ENCODE results near the gene FBXO10.
"Not testable (repeated sequence)": the region's sequence is repeated elsewhere in the genome, so short reads cannot be mapped to it uniquely, and the experiment has no call there.

FBXO10 gene

DNA sequence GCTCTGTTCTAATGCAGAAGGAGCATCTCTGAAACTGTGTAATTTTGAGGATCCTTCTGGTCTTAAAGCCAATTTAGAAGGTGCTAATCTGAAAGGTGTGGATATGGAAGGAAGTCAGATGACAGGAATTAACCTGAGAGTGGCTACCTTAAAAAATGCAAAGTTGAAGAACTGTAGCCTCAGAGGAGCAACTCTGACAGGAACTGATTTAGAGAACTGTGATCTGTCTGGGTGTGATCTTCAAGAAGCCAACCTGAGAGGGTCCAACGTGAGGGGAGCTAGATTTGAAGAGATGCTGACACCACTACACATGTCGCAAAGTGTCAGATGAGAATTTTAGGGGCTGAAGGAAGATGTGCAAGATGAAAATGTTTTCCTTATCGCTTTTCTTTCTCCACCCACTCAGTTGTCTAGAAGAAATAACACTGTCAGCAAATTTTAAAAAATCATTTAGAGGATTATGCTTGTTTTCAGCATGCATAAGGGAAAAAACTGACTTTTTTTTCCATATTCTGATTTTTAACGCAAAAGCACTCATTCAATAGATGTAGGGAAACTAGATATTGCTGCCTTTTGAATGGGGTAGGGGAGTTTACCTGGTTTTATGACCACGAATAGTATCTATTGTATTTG, 98.1 kb downstream of the FBXO10 start:
- not testable (repeated sequence) for DNase-seq (ENCODE audit: low read depth in 2 of 2)

DNA sequence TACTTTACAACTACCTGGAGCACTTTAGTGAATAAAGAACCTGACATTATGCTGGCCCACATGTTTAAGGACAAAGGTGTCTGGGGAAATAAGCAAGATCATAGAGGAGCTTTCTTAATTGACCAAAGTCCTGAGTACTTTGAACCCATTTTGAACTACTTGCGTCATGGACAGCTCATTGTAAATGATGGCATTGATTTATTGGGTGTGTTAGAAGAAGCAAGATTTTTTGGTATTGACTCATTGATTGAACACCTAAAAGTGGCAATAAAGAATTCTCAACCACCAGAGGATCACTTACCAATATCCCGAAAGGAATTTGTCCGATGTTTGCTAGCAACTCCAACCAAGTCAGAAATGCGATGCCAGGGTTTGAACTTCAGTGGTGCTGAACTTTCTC, 98.7 kb downstream of the FBXO10 start:
- not testable (repeated sequence) for DNase-seq (ENCODE audit: low read depth in 2 of 2)

DNA sequence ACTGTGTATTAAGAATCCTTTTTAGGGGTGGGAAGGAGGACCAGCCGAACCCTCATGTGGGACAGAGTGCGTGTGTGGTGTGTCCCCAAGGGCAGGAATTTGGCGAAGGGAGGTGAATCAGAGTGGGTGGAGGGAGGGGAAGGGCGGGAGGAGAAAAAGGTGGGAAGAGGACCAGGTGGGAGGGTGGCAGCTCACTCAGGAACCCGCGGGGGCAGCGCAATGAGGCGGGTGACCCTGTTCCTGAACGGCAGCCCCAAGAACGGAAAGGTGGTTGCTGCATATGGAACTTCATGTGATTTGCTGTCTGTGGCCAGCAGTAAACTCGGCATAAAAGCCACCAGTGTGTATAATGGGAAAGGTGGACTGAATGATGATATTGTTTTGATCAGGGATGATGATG, 99.2 kb downstream of the FBXO10 start:
- DNase-seq (ENCODE audit: low read depth in 2 of 2): no peak

DNA sequence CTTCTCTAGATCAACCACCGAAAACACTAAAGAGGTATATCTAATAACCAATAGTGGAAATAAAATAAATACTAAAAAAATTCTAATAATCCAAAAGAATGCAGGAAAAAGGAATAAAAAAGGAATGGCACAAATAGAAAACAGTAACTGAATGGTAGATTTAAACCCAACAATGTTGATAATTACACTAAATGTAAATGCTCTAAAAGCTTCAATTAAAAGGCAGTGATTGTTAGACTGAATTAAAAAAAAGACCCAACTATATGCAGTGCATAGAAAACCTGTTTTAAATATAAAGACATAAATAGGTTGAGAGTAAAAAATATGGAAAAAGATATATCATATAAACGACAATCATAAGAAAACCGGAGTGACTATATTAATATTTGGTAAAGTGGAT, 101.7 kb downstream of the FBXO10 start:
- DNase-seq (ENCODE audit: low read depth in 2 of 2): no peak

DNA sequence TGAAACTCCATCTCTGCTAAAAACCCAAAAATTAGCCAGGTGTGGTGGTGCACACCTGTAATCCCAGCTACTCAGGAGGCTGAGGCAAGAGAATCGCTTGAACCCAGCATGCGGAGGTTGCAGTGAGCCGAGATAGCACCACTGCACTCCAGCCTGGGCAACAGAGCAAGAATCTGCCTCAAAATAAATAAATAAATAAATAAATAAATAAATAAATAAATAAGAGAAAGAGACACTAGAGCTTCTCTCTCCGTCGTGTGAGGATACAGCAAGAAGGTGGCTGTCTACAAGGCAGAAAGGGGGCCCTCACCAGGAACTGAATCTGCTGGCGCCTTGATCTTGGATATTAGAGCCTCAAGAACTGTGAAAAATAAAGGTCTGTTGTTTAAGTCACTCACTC, 102.2 kb downstream of the FBXO10 start:
- not testable (repeated sequence) for DNase-seq (ENCODE audit: low read depth in 2 of 2)

DNA sequence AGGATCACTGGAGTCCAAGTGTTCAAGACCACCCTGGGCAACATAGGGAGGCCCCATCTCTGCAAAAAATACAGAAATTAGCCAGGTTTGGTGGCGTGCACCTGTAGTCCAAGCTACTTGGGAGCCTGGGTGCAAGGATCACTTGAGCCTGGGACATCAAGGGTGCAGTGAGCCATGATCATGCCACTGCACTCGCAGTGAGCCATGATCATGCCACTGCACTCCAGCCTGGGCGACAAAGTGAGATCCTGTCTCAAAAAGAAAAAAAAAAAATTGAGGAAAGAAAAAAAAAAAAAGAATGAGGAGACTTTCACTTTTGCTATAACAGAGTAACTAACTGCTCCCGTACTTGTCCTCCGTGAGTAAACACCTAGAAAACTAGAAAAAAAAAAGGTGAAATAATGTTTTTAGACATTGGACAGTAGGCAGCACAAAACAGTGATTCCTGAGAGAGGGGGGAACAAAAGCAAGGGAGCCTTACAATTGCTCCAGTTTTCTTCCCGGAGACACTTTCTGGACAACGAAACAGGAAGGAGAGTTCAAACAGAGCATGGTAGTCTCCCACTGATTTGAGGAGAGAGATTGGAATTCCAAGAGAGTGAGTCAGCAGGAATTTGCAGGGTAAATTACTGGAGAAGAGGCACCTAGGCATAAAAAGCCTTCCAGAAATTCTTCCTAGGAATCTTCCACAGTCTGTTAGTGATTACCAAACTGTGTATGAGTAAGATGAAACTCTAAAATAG, 104.1 kb downstream of the FBXO10 start:
- peak; percentile 97 for DNase-seq (ENCODE audit: low read depth in 2 of 2)

DNA sequence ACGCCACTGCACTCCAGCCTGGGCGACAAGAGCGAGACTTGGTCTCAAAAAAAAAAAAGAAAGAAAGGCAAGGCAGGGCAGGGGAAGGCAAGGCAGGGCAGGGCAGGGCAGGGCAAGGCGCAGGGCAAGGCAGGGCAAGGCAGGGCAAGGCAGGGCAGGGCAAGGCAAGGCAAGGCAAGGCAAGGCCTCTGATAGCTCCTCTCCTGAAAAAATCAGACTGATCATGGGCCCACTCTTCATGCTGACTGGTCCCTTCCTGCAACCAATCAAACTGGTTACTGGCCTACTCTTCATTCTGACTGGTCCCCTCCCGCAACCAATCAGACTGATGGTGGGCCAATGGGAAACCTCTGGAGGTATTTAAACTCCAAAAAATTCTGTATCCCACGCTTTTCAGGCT, 107.6 kb downstream of the FBXO10 start:
- no peak for DNase-seq (ENCODE audit: low read depth in 2 of 2)

DNA sequence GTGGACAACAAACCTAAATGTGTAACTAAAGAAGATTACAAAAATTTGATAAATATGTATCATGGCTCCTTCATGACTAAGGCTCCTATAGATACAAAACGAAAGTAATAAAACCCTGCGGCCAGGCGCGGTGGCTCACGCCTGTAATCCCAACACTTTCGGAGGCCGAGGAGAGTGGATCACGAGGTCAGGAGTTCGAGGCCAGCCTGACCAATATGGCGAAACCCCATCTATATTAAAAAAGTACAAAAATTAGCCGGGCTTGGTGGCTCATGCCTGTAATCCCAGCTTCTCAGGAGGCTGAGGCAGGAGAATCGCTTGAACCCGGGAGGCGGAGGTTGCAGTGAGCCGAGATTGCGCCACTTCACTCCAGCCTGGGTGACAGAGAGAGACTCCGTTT, 108.7 kb downstream of the FBXO10 start:
- not testable (repeated sequence) for DNase-seq (ENCODE audit: low read depth in 2 of 2)

DNA sequence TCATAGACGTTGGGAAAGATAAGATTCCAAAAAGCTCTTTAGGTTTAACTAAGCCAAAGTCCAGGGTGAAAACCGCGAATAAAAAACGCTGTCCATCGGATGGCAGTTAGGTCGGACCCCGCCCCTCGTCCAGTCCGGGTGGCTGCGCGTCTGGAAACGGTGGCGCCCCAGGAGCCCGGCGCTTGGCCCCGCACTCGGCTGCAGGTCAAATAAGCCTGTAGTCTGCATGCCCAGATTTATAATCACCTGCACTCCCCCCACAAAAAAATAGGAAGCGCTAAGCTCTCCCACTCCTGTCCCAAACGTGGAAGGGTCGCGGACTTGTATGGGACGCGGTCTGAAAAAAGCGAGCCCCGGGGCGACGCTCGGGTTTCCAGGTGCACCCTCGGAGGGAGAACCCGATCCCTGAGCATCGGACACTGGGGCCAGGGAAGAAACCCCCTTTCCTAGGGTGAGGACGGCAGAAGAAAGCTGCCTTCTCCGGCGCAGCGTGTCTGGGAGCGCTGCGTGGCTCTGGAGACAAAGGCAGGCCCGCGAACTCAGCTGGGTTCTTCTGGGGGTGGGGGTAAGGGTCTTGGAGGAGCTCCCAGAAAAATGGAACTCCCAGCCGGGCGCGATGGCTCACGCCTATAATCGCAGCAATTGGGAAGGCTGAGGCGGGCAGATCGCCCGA, 110.0 kb downstream of the FBXO10 start:
- peak; percentile 61 to 64 for DNase-seq (ENCODE audit: low read depth in 2 of 2)

DNA sequence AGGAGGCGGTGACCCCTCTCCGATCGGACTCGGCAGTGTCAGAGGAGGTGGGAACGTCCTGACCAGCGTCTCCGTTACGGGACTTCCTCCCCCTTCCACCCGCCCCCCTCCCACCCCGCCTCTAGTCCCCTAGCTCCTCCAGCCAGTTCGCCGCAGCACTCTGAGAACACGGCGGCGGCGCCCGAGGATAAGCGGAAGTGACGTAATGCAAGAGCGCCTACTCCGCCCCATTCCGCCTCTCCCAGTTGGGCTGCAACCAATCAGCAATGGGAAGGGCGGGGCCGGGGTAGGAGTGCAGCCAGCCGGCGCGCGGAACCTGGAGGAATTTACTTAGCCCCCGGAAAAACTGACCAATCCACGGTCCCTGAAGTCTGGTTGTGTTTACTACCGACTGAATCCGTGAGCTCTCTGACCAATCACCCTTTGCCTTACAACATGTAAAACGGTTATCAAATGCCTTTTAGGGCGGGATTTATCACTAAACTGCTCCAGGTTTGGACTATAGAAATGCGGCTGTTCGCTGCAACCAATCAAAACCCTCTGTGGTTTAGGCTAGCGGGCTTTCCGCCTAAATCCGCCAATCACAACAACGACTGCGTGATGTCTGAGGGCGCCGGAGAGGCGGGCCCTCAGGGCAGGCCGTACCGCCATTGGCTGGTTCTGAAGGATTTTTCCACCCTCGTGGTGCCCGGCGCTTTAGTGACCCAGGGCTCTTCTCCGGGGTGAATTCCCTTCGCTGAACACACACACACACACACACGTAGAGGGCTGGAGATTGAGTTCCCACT, 110.7 kb downstream of the FBXO10 start, which contains the start of gene ZBTB5:
Gene ZBTB5 (minus strand): TSS at position 202 of the 788 bp plus-strand sequence. CDS start 22,899 bp downstream, outside the sequence.
- DNase-seq (ENCODE audit: low read depth in 2 of 2): peak; percentile 100

DNA sequence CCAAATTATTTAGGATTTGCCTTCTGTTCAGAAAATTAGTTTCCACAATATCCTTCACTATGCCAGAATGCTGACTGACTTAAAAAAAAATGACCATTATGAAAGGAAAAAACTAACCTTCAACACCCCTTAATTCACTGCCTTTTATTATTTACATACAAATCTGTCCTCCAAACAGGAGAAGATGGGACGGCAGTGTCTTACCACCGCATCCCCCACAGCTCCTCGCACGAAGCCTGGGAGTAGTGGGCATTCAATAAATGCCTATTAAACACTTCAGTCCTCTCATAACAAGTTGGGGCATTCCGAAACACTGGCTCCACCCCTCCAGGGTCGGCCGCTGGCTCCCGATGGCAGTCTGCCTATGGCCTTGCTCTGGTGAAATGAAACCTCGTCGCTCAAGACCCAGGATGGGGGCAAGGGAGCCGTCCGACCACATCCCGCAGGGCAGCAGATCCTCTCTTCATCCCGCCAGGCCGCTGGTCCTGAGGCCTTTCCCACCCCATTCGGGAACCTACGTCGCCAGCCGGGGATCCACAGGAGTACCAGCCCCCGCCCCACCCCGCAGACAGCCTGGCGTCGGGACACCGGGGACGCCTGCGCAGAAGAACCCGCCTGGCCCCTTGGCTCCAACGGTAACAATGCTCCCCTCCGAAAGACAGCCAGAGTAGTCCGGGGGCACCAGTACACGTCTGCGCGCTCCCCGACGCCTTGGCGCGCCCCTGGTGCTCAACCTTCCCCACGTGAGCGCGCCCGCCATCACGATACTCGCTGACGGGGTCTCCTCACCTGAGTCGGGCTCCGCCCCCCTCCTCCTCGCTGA, 111.5 kb downstream of the FBXO10 start:
- DNase-seq (ENCODE audit: low read depth in 2 of 2): peak in 1 of 2 experiments; percentile 35

DNA sequence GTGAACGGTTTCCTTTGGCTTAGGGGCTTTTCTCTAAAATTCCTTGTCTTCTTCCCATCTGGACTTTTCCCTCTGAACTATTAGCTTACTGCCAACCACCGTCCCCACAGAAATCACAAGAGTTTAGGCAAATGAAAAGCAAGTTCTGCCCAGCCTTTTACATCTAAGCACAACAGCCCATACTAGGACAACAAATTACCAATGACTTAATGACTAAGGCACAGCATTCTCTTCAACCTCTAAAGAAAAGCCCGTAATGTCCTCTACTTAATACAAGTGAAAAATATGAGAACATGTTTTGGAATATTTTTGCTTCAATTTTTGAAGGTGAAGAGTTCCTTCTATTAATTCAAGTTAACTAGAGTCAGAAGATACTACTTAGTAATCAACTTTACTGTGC, 112.2 kb downstream of the FBXO10 start:
- no peak for DNase-seq (ENCODE audit: low read depth in 2 of 2)
